H1 (cell line): Measurements from ENCODE around the gene CLN3. TPM values are rescaled to one million over a fixed set of nuclear protein-coding genes. Genes with fewer than 3 reads are reported as not detected.

Experiments used
- CTCF ChIA-PET: fragments of 300-600 bp; sonication (Branson Sonifier 250); formaldehyde crosslinking; loops from one replicate; lab custom pipeline; 2021; ENCODE audit not compliant: partially characterized antibody; lab: Charles Lee
- POLR2A ChIA-PET: fragments of 300-600 bp; sonication (Branson Sonifier 250); formaldehyde crosslinking; loops from one replicate; lab custom pipeline; 2021; ENCODE audit warnings: inconsistent platforms; ENCODE audit not compliant: partially characterized antibody; lab: Charles Lee
- DNase-seq, 2 experiments: peaks; one replicate each; pipeline versions ENCODE4 v3.0.0 to v3.0.0-alpha.2; 2010 to 2022; ENCODE audit warnings: low spot score in 2 of 2, low read depth in 1 of 2, mixed read lengths in 1 of 2
- FAIRE-seq: peaks from 2 replicates; lab custom pipeline; 2011; peaks lifted over from hg19 to GRCh38; lab: Jason Lieb, UNC
- H2AFZ ChIP-seq: 2 replicates; pipeline ENCODE4 v1.8.1; 2012; ENCODE audit warnings: low read length, inconsistent platforms
- H2AK5ac ChIP-seq: 2 replicates; pipeline ENCODE4 v1.6.1; 2013; ENCODE audit warnings: low read depth, low read length
- H2BK120ac ChIP-seq: replicated peaks from 2 replicates; pipeline ENCODE3; 2013; ENCODE audit warnings: low read depth, low read length, inconsistent platforms
- H2BK12ac ChIP-seq: 2 replicates; pipeline ENCODE4 v1.6.1; 2013; ENCODE audit warnings: low read depth, low read length
- H2BK15ac ChIP-seq: 2 replicates; pipeline ENCODE4 v1.6.1; 2013; ENCODE audit warnings: low read length
- H2BK20ac ChIP-seq: 2 replicates; pipeline ENCODE4 v1.6.1; 2013; ENCODE audit warnings: low read length
- H2BK5ac ChIP-seq: 2 replicates; pipeline ENCODE4 v1.6.1; 2013; ENCODE audit warnings: low read depth, low read length
- H3K14ac ChIP-seq: 2 replicates; pipeline ENCODE4 v1.6.1; 2013; ENCODE audit warnings: inconsistent platforms; ENCODE audit not compliant: insufficient read length
- H3K18ac ChIP-seq: 2 replicates; pipeline ENCODE4 v1.6.1; 2013; ENCODE audit warnings: low read length; ENCODE audit errors: extremely low read depth
- H3K23ac ChIP-seq: 2 replicates; pipeline ENCODE4 v1.6.1; 2013; ENCODE audit warnings: inconsistent platforms; ENCODE audit not compliant: insufficient read length
- H3K23me2 ChIP-seq: 2 replicates; pipeline ENCODE4 v1.6.1; 2013; ENCODE audit warnings: low read depth, low read length
- H3K27ac ChIP-seq: 2 replicates; pipeline ENCODE4 v1.6.1; 2011; ENCODE audit warnings: low read depth, low read length, inconsistent platforms
- H3K27me3 ChIP-seq, 4 experiments: replicated peaks in 1 of 4; 1 replicate in 1 of 4; 2 replicates in 3 of 4; pipeline versions ENCODE4 v1.6.1 to v1.8.1; 2011 to 2013; ENCODE audit warnings: low read length in 3 of 4, mild to moderate bottlenecking in 3 of 4, inconsistent platforms in 2 of 4, mixed read lengths in 2 of 4, moderate library complexity in 1 of 4; ENCODE audit not compliant: control insufficient read depth in 3 of 4, insufficient read depth in 3 of 4; ENCODE audit errors: extremely low read depth in 1 of 4
- H3K36me3 ChIP-seq, 4 experiments: 2 replicates each; pipeline versions ENCODE4 v1.6.1 to v1.8.1; 2011 to 2013; ENCODE audit warnings: mild to moderate bottlenecking in 4 of 4, low read length in 3 of 4, moderate library complexity in 2 of 4, control low read depth in 1 of 4, inconsistent platforms in 1 of 4; ENCODE audit not compliant: insufficient read depth in 4 of 4, control insufficient read depth in 2 of 4
- H3K4ac ChIP-seq: replicated peaks from 2 replicates; pipeline ENCODE3; 2013; ENCODE audit warnings: low read length, low read depth, mixed read lengths, inconsistent platforms; ENCODE audit not compliant: insufficient read length
- H3K4me1 ChIP-seq, 4 experiments: replicated peaks in 1 of 4; 1 replicate in 1 of 4; 2 replicates in 3 of 4; pipeline versions ENCODE4 v1.6.1 to v1.8.1; 2011 to 2013; ENCODE audit warnings: low read length in 3 of 4, inconsistent platforms in 2 of 4, mixed read lengths in 1 of 4; ENCODE audit not compliant: insufficient read depth in 4 of 4, control insufficient read depth in 3 of 4
- H3K4me2 ChIP-seq, 2 experiments: 2 replicates each; pipeline versions ENCODE4 v1.6.1 to v1.8.1; 2011 to 2013; ENCODE audit warnings: low read depth in 2 of 2, low read length in 2 of 2, control low read depth in 1 of 2, inconsistent platforms in 1 of 2, mild to moderate bottlenecking in 1 of 2; ENCODE audit not compliant: insufficient read depth in 1 of 2
- H3K4me3 ChIP-seq, 4 experiments: fragments of 200-600, 300-600 bp in 1 of 4; sonication (generic), shearing (Covaris generic), sonication (Bioruptor Twin) in 1 of 4; 2 replicates each; pipeline versions ENCODE4 v1.5.1 to v1.8.1; 2011 to 2016; ENCODE audit warnings: low read length in 4 of 4, low read depth in 3 of 4, control low read depth in 2 of 4, inconsistent platforms in 2 of 4, mild to moderate bottlenecking in 2 of 4, mixed read lengths in 1 of 4, moderate library complexity in 1 of 4; ENCODE audit not compliant: insufficient read depth in 2 of 4; ENCODE audit errors: extremely low read depth in 1 of 4
- H3K56ac ChIP-seq: replicated peaks from 2 replicates; pipeline ENCODE3; 2013; ENCODE audit warnings: low read depth, mild to moderate bottlenecking, mixed read lengths, low read length, inconsistent platforms; ENCODE audit not compliant: insufficient read length
- H3K79me1 ChIP-seq: 2 replicates; pipeline ENCODE4 v1.6.1; 2013; ENCODE audit warnings: low read depth, low read length, control low read depth
- H3K79me2 ChIP-seq, 2 experiments: 2 replicates each; pipeline versions ENCODE4 v1.6.1 to v1.8.1; 2012 to 2013; ENCODE audit warnings: low read length in 2 of 2, mild to moderate bottlenecking in 2 of 2, inconsistent platforms in 1 of 2; ENCODE audit not compliant: insufficient read depth in 2 of 2, control insufficient read depth in 1 of 2
- H3K9ac ChIP-seq, 4 experiments: replicated peaks in 1 of 4; 1 replicate in 1 of 4; 2 replicates in 3 of 4; pipeline versions ENCODE4 v1.6.1 to v1.8.1; 2011 to 2013; ENCODE audit warnings: low read depth in 3 of 4, low read length in 3 of 4, control low read depth in 2 of 4, mild to moderate bottlenecking in 2 of 4, moderate library complexity in 2 of 4, inconsistent platforms in 1 of 4; ENCODE audit errors: extremely low read depth in 1 of 4
- H3K9me3 ChIP-seq, 2 experiments: 2 replicates each; pipeline versions ENCODE4 v1.6.1 to v1.8.1; 2012 to 2013; ENCODE audit warnings: mild to moderate bottlenecking in 2 of 2, moderate library complexity in 2 of 2, control low read depth in 1 of 2, inconsistent platforms in 1 of 2, low read depth in 1 of 2, low read length in 1 of 2, mixed read lengths in 1 of 2; ENCODE audit not compliant: insufficient read depth in 2 of 2
- H4K20me1 ChIP-seq, 2 experiments: replicated peaks in 1 of 2; 2 replicates each; pipeline versions ENCODE3 to v1.8.1; 2011 to 2013; ENCODE audit warnings: inconsistent platforms in 2 of 2, low read length in 2 of 2, mild to moderate bottlenecking in 1 of 2; ENCODE audit not compliant: insufficient read depth in 2 of 2, control insufficient read depth in 1 of 2
- H4K5ac ChIP-seq: 2 replicates; pipeline ENCODE4 v1.6.1; 2013; ENCODE audit warnings: low read length, low read depth, mixed read lengths, inconsistent platforms; ENCODE audit not compliant: insufficient read length
- H4K8ac ChIP-seq: 2 replicates; pipeline ENCODE4 v1.8.0; 2013; ENCODE audit warnings: mild to moderate bottlenecking, moderate library complexity, low read length, inconsistent platforms; ENCODE audit not compliant: insufficient read depth; ENCODE audit errors: extremely low read depth
- H4K91ac ChIP-seq: replicated peaks from 2 replicates; pipeline ENCODE3; 2013; ENCODE audit warnings: low read length, mixed read lengths, inconsistent platforms; ENCODE audit not compliant: insufficient read length
- ASH2L ChIP-seq: fragments of 200-600, 300-600 bp; sonication (generic); IDR thresholded peaks from one replicate; pipeline ENCODE4 v1.7.1; 2017; ENCODE audit warnings: low read length
- BRCA1 ChIP-seq: IDR thresholded peaks from 2 replicates; pipeline ENCODE4 v1.6.1; 2012; ENCODE audit warnings: low read depth, low read length, improper control_type of control experiment
- CBX5 ChIP-seq: fragments of 300-800, 300-1000 bp; sonication (generic); IDR thresholded peaks from 2 replicates; pipeline ENCODE4 v1.7.1; 2016; ENCODE audit warnings: antibody characterized with exemption, low read length, low read depth
- KDM4A ChIP-seq: IDR thresholded peaks from one replicate; pipeline ENCODE4 v1.7.1; 2012; ENCODE audit warnings: low read depth, mild to moderate bottlenecking, moderate library complexity, low read length, inconsistent platforms; ENCODE audit not compliant: severe bottlenecking
- SIRT6 ChIP-seq: IDR thresholded peaks from one replicate; pipeline ENCODE4 v1.7.1; 2012; ENCODE audit warnings: low read length, inconsistent platforms
- SP1 ChIP-seq: IDR thresholded peaks from 2 replicates; pipeline ENCODE4 v1.6.1; 2011; ENCODE audit warnings: low read depth, low read length
- SUZ12 ChIP-seq: fragments of 200-600 bp; sonication (generic); IDR thresholded peaks from 2 replicates; pipeline ENCODE4 v1.6.1; 2012; ENCODE audit warnings: mild to moderate bottlenecking, inconsistent platforms, low read length, moderate library complexity, mixed read lengths
- TAF7 ChIP-seq: optimal IDR thresholded peaks from 2 replicates; pipeline ENCODE3; 2011; ENCODE audit warnings: low read depth, mild to moderate bottlenecking, inconsistent platforms, low read length, moderate library complexity, borderline replicate concordance
- WGBS, 2 experiments: shearing (Covaris generic) in 1 of 2; methylation state at CpG; one replicate each; pipeline versions ENCODE4 v1.1.6 to v1.1.7; 2013 to 2015; ENCODE audit warnings: low lambda C conversion rate in 2 of 2, mixed read lengths in 2 of 2, inconsistent platforms in 1 of 2, low coverage in 1 of 2, missing lambda C conversion rate in 1 of 2; ENCODE audit not compliant: insufficient replicate concordance in 2 of 2, insufficient coverage in 1 of 2, insufficient read length in 1 of 2; ENCODE audit errors: extremely low coverage in 1 of 2, missing lambda C conversion rate in 1 of 2; 5-methylcytosine and 5-hydroxymethylcytosine counted together
- polyA plus RNA-seq, 7 experiments: library from polyadenylated mRNA; depleted of rRNA in 3 of 7; stranded (reverse) in 5 of 7; unstranded in 2 of 7; fragments of >200 nt in 5 of 7; fragments of 200-250 nt in 2 of 7; gene quantifications; 1 replicate in 5 of 7; 2 replicates in 1 of 7; 4 replicates in 1 of 7; pipeline versions ENCODE4 v1.2.1 to v1.2.3, GENCODE V29; 2011 to 2013; ENCODE audit warnings: missing spikeins in 2 of 7, mixed read lengths in 2 of 7
- total RNA-seq: library from RNA; stranded (reverse); fragmentation: NEBNext Ultra II Directional; extraction: Animal tissue kit (Norgen Biotek cat#: 25700); gene quantifications from 2 replicates; pipeline ENCODE4 v1.2.1, GENCODE V29; 2021

The CLN3 gene
- total and polyA plus RNA-seq, 2 of the 8 experiments (the other 6 are each of a cell fraction or from before 2014, with no cell fraction given), result 22.9 to 44.3 TPM

- no peak overlapping the region for H3K14ac ChIP-seq
- H3K27me3 ChIP-seq, result no peaks in the 10 kb centered on the region
- no peaks in the 10 kb centered on the region for H3K79me1 ChIP-seq
- no peak overlapping the region for H4K5ac ChIP-seq
- H3K4me1 ChIP-seq, result no peaks in the 10 kb centered on the region
- no peak overlapping the region for H3K4me2 ChIP-seq
- DNase-seq (no peak), FAIRE-seq (no peak)
- no peaks in the 10 kb centered on the region for H4K20me1 ChIP-seq
- no peak overlapping the region for H4K91ac ChIP-seq
- H2BK12ac ChIP-seq, result no peak overlapping the region
- H2BK15ac ChIP-seq, result no peak overlapping the region
- WGBS, 2 experiments, result 86% methylated on average over 10 of the region's 11 CpGs; no CpG with 5 or more reads in 1 of the 2 experiments
- ChIA-PET POLR2A (no interaction called here), CTCF (interaction anchor here (0.8 to 1.3 kb wide), 3 partner anchors 9 to 23 kb away, joined by 3 to 4 read pairs (median 3); no protein-coding TSS in a partner anchor)
- H3K18ac ChIP-seq, result no peak overlapping the region
- H3K36me3 ChIP-seq, result no peaks in the 10 kb centered on the region
- H2BK120ac ChIP-seq, result no peak overlapping the region
- no peaks in the 10 kb centered on the region for H3K23me2 ChIP-seq
- TF ChIP-seq BRCA1 (no peak), TAF7 (no peak), SUZ12 (no peak), SP1 (no peak), CBX5 (no peak), KDM4A (no peak), ASH2L (no peak), SIRT6 (no peak)
- no peak overlapping the region for H3K9ac ChIP-seq
- H3K56ac ChIP-seq, result no peak overlapping the region
- H3K27ac ChIP-seq, result no peak overlapping the region
- H2BK20ac ChIP-seq, result no peak overlapping the region
- H4K8ac ChIP-seq, result no peak overlapping the region
- H3K23ac ChIP-seq, result no peak overlapping the region
- H3K4ac ChIP-seq, result no peak overlapping the region
- H3K4me3 ChIP-seq, result no peak overlapping the region
- no peak overlapping the region for H2AK5ac ChIP-seq
- H3K79me2 ChIP-seq, result no peaks in the 10 kb centered on the region
- H2AFZ ChIP-seq, result no peak overlapping the region
- no peak overlapping the region for H2BK5ac ChIP-seq
- H3K9me3 ChIP-seq, result no peaks in the 10 kb centered on the region
Measured at GRCh38 chr16:28526201-28527099, 34.6 kb upstream of the CLN3 start.
